Common myeloid progenitor, CD34-positive (primary cell): ENCODE results near the gene ZNF268.

Experiments used
- CTCF ChIA-PET: fragments of 350-600 bp; sonication (Branson Sonifier 250); formaldehyde crosslinking; loops from one replicate; lab custom pipeline; 2021; ENCODE audit warnings: antibody characterized with exemption; lab: Charles Lee
- POLR2A ChIA-PET: fragments of 350-600 bp; sonication (Branson Sonifier 250); formaldehyde crosslinking; loops from one replicate; lab custom pipeline; 2021; ENCODE audit warnings: antibody characterized with exemption; lab: Charles Lee
- DNase-seq, 3 donors: peaks; one replicate each; pipeline versions ENCODE4 v3.0.0 to v3.0.0-alpha.2; 2013
- H3K27ac ChIP-seq, 2 experiments: 1 replicate in 1 of 2; 2 replicates in 1 of 2; pipeline ENCODE4 v1.7.0; 2013; ENCODE audit warnings: inconsistent platforms in 2 of 2, low read length in 2 of 2, mild to moderate bottlenecking in 2 of 2, low read depth in 1 of 2, moderate library complexity in 1 of 2; ENCODE audit not compliant: severe bottlenecking in 2 of 2, insufficient read depth in 1 of 2, poor library complexity in 1 of 2
- H3K27me3 ChIP-seq, 5 experiments: replicated peaks in 2 of 5; 1 replicate in 3 of 5; 2 replicates in 2 of 5; pipeline versions ENCODE4 v1.6.1 to v1.7.0; 2013; ENCODE audit warnings: low read length in 4 of 5, mild to moderate bottlenecking in 2 of 5, moderate library complexity in 2 of 5, inconsistent platforms in 1 of 5; ENCODE audit not compliant: insufficient read depth in 5 of 5, control insufficient read depth in 4 of 5
- H3K36me3 ChIP-seq, 4 experiments: 1 replicate in 2 of 4; 2 replicates in 2 of 4; pipeline versions ENCODE4 v1.6.1 to v1.7.0; 2013; ENCODE audit warnings: low read length in 3 of 4, control low read depth in 1 of 4, mild to moderate bottlenecking in 1 of 4; ENCODE audit not compliant: control insufficient read depth in 4 of 4, insufficient read depth in 4 of 4
- H3K4me1 ChIP-seq, 4 experiments: 1 replicate in 3 of 4; 2 replicates in 1 of 4; pipeline versions ENCODE4 v1.6.1 to v1.7.1; 2013; ENCODE audit warnings: low read length in 3 of 4, mild to moderate bottlenecking in 3 of 4, control low read depth in 1 of 4, inconsistent platforms in 1 of 4, moderate library complexity in 1 of 4; ENCODE audit not compliant: control insufficient read depth in 4 of 4, insufficient read depth in 4 of 4; ENCODE audit errors: control extremely low read depth in 1 of 4
- H3K4me3 ChIP-seq, 7 experiments: 1 replicate in 4 of 7; 2 replicates in 3 of 7; pipeline versions ENCODE4 v1.5.1 to v1.7.0; 2013; ENCODE audit warnings: mild to moderate bottlenecking in 7 of 7, low read length in 6 of 7, moderate library complexity in 6 of 7, inconsistent platforms in 2 of 7, low read depth in 2 of 7, control low read depth in 1 of 7; ENCODE audit not compliant: insufficient read depth in 4 of 7, control insufficient read depth in 1 of 7; ENCODE audit errors: extremely low read depth in 1 of 7
- H3K9me3 ChIP-seq, 5 experiments: 1 replicate in 4 of 5; 2 replicates in 1 of 5; pipeline versions ENCODE4 v1.6.1 to v1.7.1; 2013; ENCODE audit warnings: low read length in 4 of 5, mild to moderate bottlenecking in 2 of 5, inconsistent platforms in 1 of 5, low read depth in 1 of 5, moderate library complexity in 1 of 5; ENCODE audit not compliant: control insufficient read depth in 4 of 5, insufficient read depth in 2 of 5; ENCODE audit errors: control extremely low read depth in 1 of 5
- WGBS: methylation state at CpG from one replicate; pipeline ENCODE4 v1.1.5; 2013; ENCODE audit not compliant: insufficient coverage; 5-methylcytosine and 5-hydroxymethylcytosine counted together

ZNF268 gene

GRCh38 chr12:133203344-133204263 is 22.3 kb downstream of the ZNF268 start:
- H3K9me3 ChIP-seq = peaks cover 47 to 80% (median 59%) of the 10 kb centered on the region in 5 experiments
- peaks cover 20 to 42% (median 35%) of the 10 kb centered on the region in 4 experiments for H3K36me3 ChIP-seq
- DNase-seq = peak in 2 of 3 donors; percentile 33 to 55
- ChIA-PET POLR2A (interaction anchor here (0.5 to 0.7 kb wide), 2 partner anchors 43 to 317 kb away, joined by 3 read pairs; no protein-coding TSS in a partner anchor), CTCF (interaction anchor here (1.3 kb wide), 1 partner anchor 73 kb away, joined by 3 read pairs; the partner anchor contains the start of genes ZNF10 and ZNF891)
- peak overlapping the region in 2 of 7 experiments; percentile 22 to 36 for H3K4me3 ChIP-seq
- no peaks in the 10 kb centered on the region for H3K4me1 ChIP-seq
- no peak overlapping the region for H3K27ac ChIP-seq
- no peaks in the 10 kb centered on the region for H3K27me3 ChIP-seq
- WGBS = no CpG with 5 or more reads among the region's 7 CpGs

- no peak for DNase-seq
- H3K36me3 ChIP-seq = peaks cover 20 to 40% (median 35%) of the 10 kb centered on the region in 4 experiments
- H3K27ac ChIP-seq = no peak overlapping the region
- peak overlapping the region in 2 of 7 experiments; percentile 22 to 36 for H3K4me3 ChIP-seq
- no peaks in the 10 kb centered on the region for H3K27me3 ChIP-seq
- POLR2A ChIA-PET = no interaction called here
- CTCF ChIA-PET = no interaction called here
- H3K4me1 ChIP-seq = no peaks in the 10 kb centered on the region
- H3K9me3 ChIP-seq = peaks cover 47 to 83% (median 61%) of the 10 kb centered on the region in 5 experiments
- no CpG with 5 or more reads among the region's 1 CpG for WGBS
Measured at GRCh38 chr12:133204264-133204603, 22.9 kb downstream of the ZNF268 start.

- Histone ChIP-seq H3K9me3 (peaks cover 38 to 89% (median 64%) of the 10 kb centered on the region in 5 experiments), H3K27me3 (no peaks in the 10 kb centered on the region), H3K27ac (no peak overlapping the region), H3K4me1 (no peaks in the 10 kb centered on the region), H3K4me3 (peak overlapping the region in 1 of 7 experiments; percentile 36), H3K36me3 (peaks cover 16 to 29% (median 26%) of the 10 kb centered on the region in 4 experiments)
- ChIA-PET POLR2A (no interaction called here), CTCF (no interaction called here)
- WGBS = no CpG with 5 or more reads among the region's 2 CpGs
- no peak for DNase-seq
Measured at GRCh38 chr12:133206390-133206789, 25.1 kb downstream of the ZNF268 start.

GRCh38 chr12:133215724-133216123 is 34.4 kb downstream of the ZNF268 start:
- Histone ChIP-seq H3K27me3 (no peaks in the 10 kb centered on the region), H3K27ac (no peak overlapping the region), H3K4me1 (no peaks in the 10 kb centered on the region), H3K9me3 (peaks cover 3 to 75% (median 66%) of the 10 kb centered on the region in 5 experiments), H3K4me3 (no peak overlapping the region), H3K36me3 (no peaks in the 10 kb centered on the region)
- CTCF ChIA-PET = no interaction called here
- WGBS = 100% methylated on average over 2 of the region's 3 CpGs
- DNase-seq = no peak
- POLR2A ChIA-PET = no interaction called here

GRCh38 chr12:133217219-133217618 is 35.9 kb downstream of the ZNF268 start:
- H3K27me3 ChIP-seq = no peaks in the 10 kb centered on the region
- no peak overlapping the region for H3K27ac ChIP-seq
- no peaks in the 10 kb centered on the region for H3K4me1 ChIP-seq
- POLR2A ChIA-PET = no interaction called here
- 60% methylated on average over 1 of the region's 3 CpGs for WGBS
- no peak for DNase-seq
- no peak overlapping the region for H3K4me3 ChIP-seq
- peaks cover 3 to 81% (median 72%) of the 10 kb centered on the region in 5 experiments for H3K9me3 ChIP-seq
- CTCF ChIA-PET = no interaction called here
- H3K36me3 ChIP-seq = no peaks in the 10 kb centered on the region

- peaks cover 3 to 77% (median 66%) of the 10 kb centered on the region in 5 experiments for H3K9me3 ChIP-seq
- no peak for DNase-seq
- POLR2A ChIA-PET = no interaction called here
- 95% methylated on average over 4 of the region's 6 CpGs for WGBS
- H3K27ac ChIP-seq = no peak overlapping the region
- H3K27me3 ChIP-seq = no peaks in the 10 kb centered on the region
- CTCF ChIA-PET = no interaction called here
- no peaks in the 10 kb centered on the region for H3K4me1 ChIP-seq
- H3K4me3 ChIP-seq = no peak overlapping the region
- no peaks in the 10 kb centered on the region for H3K36me3 ChIP-seq
Measured at GRCh38 chr12:133220521-133220920, 39.2 kb downstream of the ZNF268 start.

- H3K27ac ChIP-seq = no peak overlapping the region
- peaks cover 3 to 76% (median 64%) of the 10 kb centered on the region in 5 experiments for H3K9me3 ChIP-seq
- ChIA-PET CTCF (no interaction called here), POLR2A (no interaction called here)
- no peaks in the 10 kb centered on the region for H3K36me3 ChIP-seq
- H3K4me3 ChIP-seq = no peak overlapping the region
- H3K27me3 ChIP-seq = no peaks in the 10 kb centered on the region
- DNase-seq = no peak
- no peaks in the 10 kb centered on the region for H3K4me1 ChIP-seq
- 91% methylated on average over 16 of the region's 16 CpGs for WGBS
Measured at GRCh38 chr12:133221241-133221640, 39.9 kb downstream of the ZNF268 start.
